GM23338 (cell line): Measurements from ENCODE around the gene DAAM1. TPM values are rescaled to one million over a fixed set of nuclear protein-coding genes. Genes with fewer than 3 reads are reported as not detected.

ENCODE experiments used
- ATAC-seq: fragments of 200-7000 bp; cut with Tn5 transposase; 3 replicates; pipeline ENCODE4 v1.9.1; 2020
- DNase-seq: peaks from one replicate; pipeline ENCODE4 v3.0.0-alpha.2; 2015; ENCODE audit warnings: low spot score
- H2AFZ ChIP-seq: fragments of 200-600 bp; sonication (generic); 2 replicates; pipeline ENCODE4 v1.8.0; 2016; ENCODE audit warnings: antibody characterized with exemption, mild to moderate bottlenecking, moderate library complexity
- H3F3A ChIP-seq: fragments of 200-600 bp; sonication (generic); replicated peaks from 2 replicates; pipeline ENCODE4 v1.8.0; 2017; ENCODE audit warnings: antibody characterized with exemption, mixed run types, low read depth
- H3K27ac ChIP-seq: fragments of 200-600 bp; sonication (generic); 2 replicates; pipeline ENCODE4 v1.6.1; 2016; ENCODE audit warnings: low read depth
- H3K27me3 ChIP-seq: fragments of 200-600 bp; sonication (generic); 2 replicates; pipeline ENCODE4 v1.8.0; 2016; ENCODE audit warnings: mild to moderate bottlenecking, mixed run types, moderate library complexity; ENCODE audit not compliant: insufficient read depth
- H3K36me3 ChIP-seq: fragments of 200-600 bp; sonication (generic); 2 replicates; pipeline ENCODE4 v1.8.0; 2016; ENCODE audit warnings: mild to moderate bottlenecking; ENCODE audit not compliant: insufficient read depth
- H3K4me1 ChIP-seq: fragments of 200-600 bp; sonication (generic); 2 replicates; pipeline ENCODE4 v1.8.0; 2016; ENCODE audit warnings: mild to moderate bottlenecking, moderate library complexity; ENCODE audit not compliant: insufficient read depth
- H3K4me2 ChIP-seq: fragments of 200-600 bp; sonication (generic); 2 replicates; pipeline ENCODE4 v1.7.1; 2017; ENCODE audit warnings: mixed run types
- H3K4me3 ChIP-seq: fragments of 200-600 bp; sonication (generic); 2 replicates; pipeline ENCODE4 v1.6.1; 2016; ENCODE audit warnings: mixed run types
- H3K79me2 ChIP-seq: fragments of 200-600 bp; sonication (generic); replicated peaks from 2 replicates; pipeline ENCODE4 v1.8.0; 2017; ENCODE audit warnings: mild to moderate bottlenecking; ENCODE audit not compliant: insufficient read depth
- H3K9me2 ChIP-seq: fragments of 200-600 bp; sonication (generic); 2 replicates; pipeline ENCODE4 v1.8.0; 2017; ENCODE audit not compliant: insufficient read depth
- H4K20me1 ChIP-seq: fragments of 200-600 bp; sonication (generic); replicated peaks from 2 replicates; pipeline ENCODE4 v1.8.0; 2017; ENCODE audit warnings: mild to moderate bottlenecking; ENCODE audit not compliant: insufficient read depth
- H3K27ac Mint-ChIP-seq: 2 replicates; pipeline ENCODE4 v1.8.0; 2020; ENCODE audit warnings: inconsistent platforms, mild to moderate bottlenecking, moderate library complexity, mixed read lengths
- H3K27me3 Mint-ChIP-seq: 3 replicates; pipeline ENCODE4 v1.8.0; 2022; ENCODE audit warnings: low read depth, mild to moderate bottlenecking, moderate library complexity, mixed read lengths, inconsistent platforms; ENCODE audit not compliant: insufficient read depth, poor library complexity
- H3K36me3 Mint-ChIP-seq: 3 replicates; pipeline ENCODE4 v1.8.0; 2021; ENCODE audit warnings: low read depth, mild to moderate bottlenecking, inconsistent platforms, moderate library complexity, mixed read lengths
- H3K4me1 Mint-ChIP-seq: 3 replicates; pipeline ENCODE4 v1.8.0; 2020; ENCODE audit warnings: mild to moderate bottlenecking, inconsistent platforms, mixed read lengths
- H3K4me3 Mint-ChIP-seq: 3 replicates; pipeline ENCODE4 v1.8.0; 2021; ENCODE audit warnings: moderate library complexity, mild to moderate bottlenecking, inconsistent platforms, mixed read lengths
- H3K9me3 Mint-ChIP-seq: 3 replicates; pipeline ENCODE4 v1.8.0; 2020; ENCODE audit warnings: moderate library complexity, mild to moderate bottlenecking, inconsistent platforms, mixed read lengths
- CREB1 ChIP-seq: fragments of 250-450 bp; sonication (Bioruptor Pico); IDR thresholded peaks from 2 replicates; pipeline ENCODE4 v1.5.0; 2020; ENCODE audit warnings: low read depth, mild to moderate bottlenecking, moderate library complexity
- ETS1 ChIP-seq: IDR thresholded peaks from 2 replicates; pipeline ENCODE4 v1.6.1; 2016; ENCODE audit warnings: antibody characterized with exemption
- EZH2 ChIP-seq: fragments of 200-600 bp; sonication (generic); IDR thresholded peaks from one replicate; pipeline ENCODE4 v1.8.0; 2017; ENCODE audit warnings: antibody characterized with exemption, mild to moderate bottlenecking, low read depth; ENCODE audit not compliant: unreplicated experiment
- EZH2phosphoT487 ChIP-seq: fragments of 200-600 bp; sonication (generic); IDR thresholded peaks from one replicate; pipeline ENCODE4 v1.8.1; 2018; ENCODE audit warnings: antibody characterized with exemption; ENCODE audit not compliant: unreplicated experiment
- JUNB ChIP-seq: IDR thresholded peaks from one replicate; pipeline ENCODE4 v1.6.1; 2016; ENCODE audit warnings: antibody characterized with exemption; ENCODE audit not compliant: unreplicated experiment
- NANOG ChIP-seq: IDR thresholded peaks from 2 replicates; pipeline ENCODE4 v1.6.1; 2016; ENCODE audit warnings: antibody characterized with exemption, borderline replicate concordance
- POLR2AphosphoS5 ChIP-seq: IDR thresholded peaks from 2 replicates; pipeline ENCODE4 v1.6.1; 2016; ENCODE audit warnings: antibody characterized with exemption, low read depth
- REST ChIP-seq: IDR thresholded peaks from one replicate; pipeline ENCODE4 v1.6.1; 2018; ENCODE audit warnings: antibody characterized with exemption; ENCODE audit not compliant: unreplicated experiment
- STAT1 ChIP-seq: IDR thresholded peaks from one replicate; pipeline ENCODE4 v1.6.1; 2016; ENCODE audit warnings: antibody characterized with exemption; ENCODE audit not compliant: unreplicated experiment
- ZNF114 ChIP-seq: fragments of 250-450 bp; sonication (Bioruptor Pico); IDR thresholded peaks from 2 replicates; pipeline ENCODE4 v1.5.0; 2020; ENCODE audit warnings: mild to moderate bottlenecking, moderate library complexity
- ZNF331 ChIP-seq: fragments of 250-450 bp; sonication (Bioruptor Pico); IDR thresholded peaks from 2 replicates; pipeline ENCODE4 v1.5.0; 2020; ENCODE audit warnings: low read depth, mild to moderate bottlenecking, moderate library complexity
- ZNF462 ChIP-seq: fragments of 250-450 bp; sonication (Bioruptor Pico); IDR thresholded peaks from 2 replicates; pipeline ENCODE4 v1.5.0; 2020; ENCODE audit warnings: mild to moderate bottlenecking, moderate library complexity
- polyA plus RNA-seq: library from polyadenylated mRNA; unstranded; fragments of >200 nt; fragmentation: Nextera tagmentation; extraction: Ambion mirVana; gene quantifications from 2 replicates; pipeline ENCODE4 v1.2.1, GENCODE V29; 2016
- total RNA-seq: library from RNA; depleted of rRNA; stranded (reverse); fragments of >200 nt; shearing (Covaris generic); gene quantifications from 2 replicates; pipeline ENCODE4 v1.2.3, GENCODE V29; 2014
- TF ChIP-seq, protein P1 (sequence below), 2 experiments: fragments of 200-600 bp in 1 of 2; sonication (generic) in 1 of 2; conservative IDR thresholded peaks; 2 replicates each; pipeline versions ENCODE4 v1.5.1 to v1.6.1; 2016 to 2017; ENCODE audit warnings: antibody characterized with exemption in 2 of 2, low read depth in 2 of 2, mild to moderate bottlenecking in 2 of 2, moderate library complexity in 1 of 2

The DAAM1 gene
- total and polyA plus RNA-seq, 2 experiments from 2014 or later, result 36.3 to 42.1 TPM

- ATAC-seq (no peak), DNase-seq (no peak)
- no peaks in the 10 kb centered on the region for H3K9me2 ChIP-seq
- H3K4me3 ChIP-seq, result no peak overlapping the region
- no peak overlapping the region for H3K4me2 ChIP-seq
- no peak overlapping the region for H3K4me3 Mint-ChIP-seq
- H3K4me1 Mint-ChIP-seq, result peaks cover 4% of the 10 kb centered on the region; the same call in 2 of the 3 replicates
- no peaks in the 10 kb centered on the region for H3K36me3 Mint-ChIP-seq
- no peak overlapping the region for H2AFZ ChIP-seq
- 0 out of 2 replicates have a peak, but pooled peaks cover under 1% of the 10 kb centered on the region for H3K4me1 ChIP-seq
- no peaks in the 10 kb centered on the region for H3K36me3 ChIP-seq
- no peak overlapping the region for H3K27ac ChIP-seq
- H3K27me3 Mint-ChIP-seq, result no peaks in the 10 kb centered on the region
- no peak overlapping the region for H3K27ac Mint-ChIP-seq
- no peaks in the 10 kb centered on the region for H3F3A ChIP-seq
- TF ChIP-seq ETS1 (no peak), ZNF462 (no peak), EZH2 (no peak), JUNB (no peak), REST (no peak), EZH2phosphoT487 (no peak), STAT1 (no peak), ZNF114 (no peak), POLR2AphosphoS5 (no peak), CREB1 (CRISPR knock-in tag) (no peak), NANOG (no peak), ZNF331 (CRISPR knock-in tag) (no peak)
- TF ChIP-seq, protein P1, sequence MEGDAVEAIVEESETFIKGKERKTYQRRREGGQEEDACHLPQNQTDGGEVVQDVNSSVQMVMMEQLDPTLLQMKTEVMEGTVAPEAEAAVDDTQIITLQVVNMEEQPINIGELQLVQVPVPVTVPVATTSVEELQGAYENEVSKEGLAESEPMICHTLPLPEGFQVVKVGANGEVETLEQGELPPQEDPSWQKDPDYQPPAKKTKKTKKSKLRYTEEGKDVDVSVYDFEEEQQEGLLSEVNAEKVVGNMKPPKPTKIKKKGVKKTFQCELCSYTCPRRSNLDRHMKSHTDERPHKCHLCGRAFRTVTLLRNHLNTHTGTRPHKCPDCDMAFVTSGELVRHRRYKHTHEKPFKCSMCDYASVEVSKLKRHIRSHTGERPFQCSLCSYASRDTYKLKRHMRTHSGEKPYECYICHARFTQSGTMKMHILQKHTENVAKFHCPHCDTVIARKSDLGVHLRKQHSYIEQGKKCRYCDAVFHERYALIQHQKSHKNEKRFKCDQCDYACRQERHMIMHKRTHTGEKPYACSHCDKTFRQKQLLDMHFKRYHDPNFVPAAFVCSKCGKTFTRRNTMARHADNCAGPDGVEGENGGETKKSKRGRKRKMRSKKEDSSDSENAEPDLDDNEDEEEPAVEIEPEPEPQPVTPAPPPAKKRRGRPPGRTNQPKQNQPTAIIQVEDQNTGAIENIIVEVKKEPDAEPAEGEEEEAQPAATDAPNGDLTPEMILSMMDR (conservative IDR thresholded peaks at IDR 0.05; ENCODE audit: low read depth in 2 of 2), result no peak
- no peaks in the 10 kb centered on the region for H3K27me3 ChIP-seq
- no peaks in the 10 kb centered on the region for H3K9me3 Mint-ChIP-seq
- peaks cover 96% of the 10 kb centered on the region for H3K79me2 ChIP-seq
- no peaks in the 10 kb centered on the region; the same call in 1 of the 2 replicates for H4K20me1 ChIP-seq
Measured at GRCh38 chr14:59195912-59196311, 7.4 kb downstream of the DAAM1 start.
